ENCODE results near the gene UBQLN4.

DNA sequence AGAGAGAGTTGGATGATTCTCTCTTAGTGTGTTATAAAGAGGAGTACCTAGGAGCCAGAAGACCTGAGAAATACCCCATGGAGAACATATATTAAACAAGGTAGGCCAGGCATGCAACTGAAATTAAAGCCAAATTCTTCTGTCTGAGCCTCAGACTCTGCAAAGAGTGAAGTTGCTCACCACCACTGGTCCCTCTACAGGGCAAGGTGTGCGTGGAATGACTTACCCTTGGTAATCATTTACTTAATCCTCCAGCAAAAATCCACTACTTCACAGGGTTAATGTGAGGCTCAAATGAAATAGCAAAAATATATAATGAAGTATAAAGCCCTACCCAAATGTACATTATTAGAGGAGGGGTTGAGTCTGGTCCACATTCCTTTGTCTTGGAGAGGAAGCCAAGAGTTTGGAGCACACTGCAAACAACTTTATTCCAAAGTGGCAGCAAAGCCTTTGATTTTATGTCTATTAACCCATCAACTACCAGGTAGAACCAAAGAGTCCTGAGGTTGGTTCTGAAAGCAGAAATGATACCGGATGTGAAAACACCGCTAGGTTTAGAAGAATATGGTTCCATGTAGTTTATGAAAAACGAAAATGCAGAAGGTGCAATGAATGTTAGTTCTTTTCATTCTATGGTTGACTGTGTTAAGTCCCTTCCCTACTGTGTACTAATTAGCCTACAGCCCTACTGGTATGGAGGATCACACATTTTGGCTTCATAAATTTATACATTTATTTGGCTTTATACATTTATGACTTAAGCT, 41.4 kb downstream of the UBQLN4 start:
- TF ChIP-seq CTCF (IDR thresholded peaks at IDR 0.05) (no peak), POLR2A (IDR thresholded peaks at IDR 0.05) (no peak), POLR2AphosphoS5 (IDR thresholded peaks at IDR 0.05) (no peak)
